ENCODE data around the gene HDAC4.

HDAC4 gene

GRCh38 chr2:239343946-239344856, 56.6 kb downstream of the HDAC4 start:
- DNase-seq, result no peak

- no peak for DNase-seq
These were observed 57.4 kb downstream of the HDAC4 start for GRCh38 chr2:239343460-239343859.

GRCh38 chr2:239341840-239342239, 59.0 kb downstream of the HDAC4 start:
- DNase-seq, result no peak

GRCh38 chr2:239341146-239341732, 59.6 kb downstream of the HDAC4 start:
- no peak for DNase-seq

GRCh38 chr2:239339726-239340601, 60.9 kb downstream of the HDAC4 start:
- no peak for DNase-seq

GRCh38 chr2:239339241-239339640, 61.6 kb downstream of the HDAC4 start:
- no peak for DNase-seq

- no peak for DNase-seq
These were observed 62.8 kb downstream of the HDAC4 start for GRCh38 chr2:239337877-239338484.

GRCh38 chr2:239337122-239337876, 63.5 kb downstream of the HDAC4 start:
- DNase-seq, result no peak

- DNase-seq, result no peak
These were observed 69.3 kb downstream of the HDAC4 start for GRCh38 chr2:239331560-239331959.

- DNase-seq, result no peak
These were observed 70.0 kb downstream of the HDAC4 start for GRCh38 chr2:239330836-239331235.

- no peak for DNase-seq
These were observed 70.7 kb downstream of the HDAC4 start for GRCh38 chr2:239329972-239330572.

GRCh38 chr2:239329284-239329971, 71.4 kb downstream of the HDAC4 start:
- no peak for DNase-seq

GRCh38 chr2:239328351-239329191, 72.2 kb downstream of the HDAC4 start:
- peak; percentile 79 for DNase-seq

GRCh38 chr2:239327536-239328350, 73.1 kb downstream of the HDAC4 start:
- DNase-seq, result no peak

GRCh38 chr2:239326831-239327535, 73.8 kb downstream of the HDAC4 start:
- DNase-seq, result no peak

GRCh38 chr2:239324456-239324855, 76.4 kb downstream of the HDAC4 start:
- no peak for DNase-seq

GRCh38 chr2:239323447-239323846, 77.4 kb downstream of the HDAC4 start:
- DNase-seq, result no peak

GRCh38 chr2:239322416-239323086, 78.3 kb downstream of the HDAC4 start:
- no peak for DNase-seq

Measured in right hindlimb (tissue), 1 donor.